Activated CD4-positive, CD25-positive, alpha-beta regulatory T cell treated with anti-CD3 and anti-CD28 coated beads, Interleukin-2, amount 50 U/mL, for 24 hours (primary cell): ENCODE data around the gene OR6N2.

Experiments used
- ATAC-seq, 2 donors: fragments of 150-1000 bp; cut with Tn5 transposase; one replicate each; pipeline ENCODE4 v1.10.0; 2021; ENCODE audit warnings: mild to moderate bottlenecking in 1 of 2, moderate library complexity in 1 of 2

OR6N2 gene, protein sequence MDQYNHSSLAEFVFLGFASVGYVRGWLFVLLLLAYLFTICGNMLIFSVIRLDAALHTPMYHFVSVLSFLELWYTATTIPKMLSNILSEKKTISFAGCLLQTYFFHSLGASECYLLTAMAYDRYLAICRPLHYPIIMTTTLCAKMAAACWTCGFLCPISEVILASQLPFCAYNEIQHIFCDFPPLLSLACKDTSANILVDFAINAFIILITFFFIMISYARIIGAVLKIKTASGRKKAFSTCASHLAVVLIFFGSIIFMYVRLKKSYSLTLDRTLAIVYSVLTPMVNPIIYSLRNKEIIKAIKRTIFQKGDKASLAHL

DNA sequence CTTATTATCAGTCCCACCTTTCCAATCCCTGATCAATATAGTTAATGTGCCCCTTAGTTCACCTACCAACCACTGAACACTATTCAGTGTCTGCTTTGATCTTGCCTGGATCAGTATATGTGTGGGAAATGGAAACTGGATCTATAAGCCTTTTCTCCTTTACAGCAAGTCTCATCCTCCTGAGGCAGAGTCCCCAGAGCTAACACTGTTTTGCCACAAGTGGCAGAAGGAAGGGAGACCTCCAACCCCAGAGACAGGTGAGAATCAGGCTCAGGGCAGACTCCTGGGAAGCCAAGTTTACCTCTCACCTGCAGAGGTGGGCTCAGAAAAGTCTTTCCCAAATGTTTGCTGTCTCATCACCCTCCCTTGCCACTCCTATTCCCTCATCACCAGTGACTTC is at the start of gene OR6N2:
Gene OR6N2 (minus strand): TSS at position 101 of the 400 bp plus-strand sequence. CDS start 3,569 bp downstream, outside the sequence.
- ATAC-seq, result no peak

DNA sequence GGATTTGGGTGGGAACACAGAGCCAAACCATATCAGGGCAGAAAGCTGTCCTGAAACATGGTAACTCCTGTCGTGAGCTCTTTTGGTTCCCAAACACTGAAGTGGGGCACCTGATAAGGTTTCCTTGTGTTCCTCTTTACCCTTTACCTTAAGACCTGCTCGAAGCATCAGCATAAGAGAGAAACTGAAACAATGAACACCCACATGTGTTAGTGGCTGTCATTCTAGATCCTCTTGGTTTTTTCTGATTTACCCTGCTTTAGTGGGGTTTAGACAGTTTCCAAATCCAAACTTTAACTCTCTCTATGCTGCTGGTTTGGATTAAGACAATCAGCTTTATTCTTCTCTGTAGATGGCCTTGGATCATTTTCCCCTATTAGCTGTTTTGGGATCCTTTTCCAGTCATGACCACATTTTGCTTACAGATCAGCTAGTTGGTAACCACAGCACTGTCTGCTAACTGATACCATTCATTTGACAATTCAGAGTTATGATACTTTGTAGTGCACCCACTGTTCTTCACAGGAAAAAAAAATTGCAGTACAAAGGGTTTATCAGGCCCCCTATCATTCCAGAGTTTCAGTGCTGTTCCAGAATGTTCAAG is 49.2 kb upstream of the OR6N2 start:
- peak; percentile 51 to 56 for ATAC-seq

DNA sequence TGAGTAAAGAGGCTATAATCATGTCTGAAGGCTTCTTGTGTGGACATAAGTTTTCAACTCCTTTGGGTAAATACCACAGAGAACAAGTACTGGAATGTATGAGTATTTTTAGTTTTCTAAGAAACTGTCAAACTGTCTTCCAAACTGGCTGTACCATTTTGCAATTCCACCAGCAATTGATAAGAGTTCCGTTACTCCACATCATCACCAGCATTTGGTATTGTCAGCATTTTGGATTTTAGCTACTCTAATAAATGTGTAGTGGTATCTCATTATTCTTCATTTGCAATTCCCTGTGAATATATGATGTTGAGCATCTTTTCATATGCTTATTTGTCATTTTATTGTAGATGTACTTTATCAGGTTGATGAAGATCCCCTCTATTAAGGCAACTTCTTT is 40.7 kb upstream of the OR6N2 start:
- ATAC-seq, result no peak

DNA sequence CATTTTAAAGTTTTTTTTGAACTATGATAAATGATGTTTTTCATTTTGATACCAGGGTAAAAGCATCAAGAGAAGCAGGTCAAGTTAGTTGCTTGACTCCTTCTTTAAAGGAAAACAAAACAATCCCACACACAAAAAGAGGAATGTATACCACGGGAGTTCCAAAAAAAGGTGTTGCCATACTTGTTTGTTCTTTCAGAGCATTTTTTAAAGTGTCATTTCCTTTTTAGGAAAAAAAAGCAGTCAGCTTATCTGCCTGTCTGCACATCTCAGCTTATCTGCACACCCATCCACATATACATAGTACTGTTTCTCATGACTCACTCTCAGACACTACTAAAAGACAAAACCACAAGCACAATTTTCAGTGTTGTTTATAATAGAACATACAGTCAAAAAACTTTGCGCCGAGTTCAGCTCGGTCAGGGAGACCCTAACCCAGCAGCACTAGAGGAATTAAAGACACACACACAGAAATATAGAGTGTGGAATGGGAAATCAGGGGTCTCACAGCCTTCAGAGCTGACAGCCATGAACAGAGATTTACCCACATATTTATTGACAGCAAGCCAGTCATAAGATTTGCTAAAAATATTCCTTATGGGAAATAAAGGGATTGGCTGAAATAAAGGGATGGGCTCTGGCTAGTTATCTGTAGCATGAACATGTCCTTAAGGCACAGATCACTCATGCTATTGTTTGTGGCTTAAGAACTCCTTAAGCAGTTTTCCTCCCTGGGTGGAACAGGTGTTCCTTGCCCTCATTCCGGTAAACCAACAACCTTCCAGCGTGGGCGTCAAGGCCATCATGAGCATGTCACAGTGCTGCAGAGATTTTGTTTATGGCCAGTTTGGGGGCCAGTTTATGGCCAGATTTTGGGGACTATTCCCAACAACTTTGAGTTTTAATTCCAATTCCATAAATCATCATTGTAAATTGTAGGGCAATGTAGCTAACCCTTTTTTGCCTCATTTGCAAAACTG is 38.7 kb upstream of the OR6N2 start:
- ATAC-seq, result peak; percentile 96 to 99

DNA sequence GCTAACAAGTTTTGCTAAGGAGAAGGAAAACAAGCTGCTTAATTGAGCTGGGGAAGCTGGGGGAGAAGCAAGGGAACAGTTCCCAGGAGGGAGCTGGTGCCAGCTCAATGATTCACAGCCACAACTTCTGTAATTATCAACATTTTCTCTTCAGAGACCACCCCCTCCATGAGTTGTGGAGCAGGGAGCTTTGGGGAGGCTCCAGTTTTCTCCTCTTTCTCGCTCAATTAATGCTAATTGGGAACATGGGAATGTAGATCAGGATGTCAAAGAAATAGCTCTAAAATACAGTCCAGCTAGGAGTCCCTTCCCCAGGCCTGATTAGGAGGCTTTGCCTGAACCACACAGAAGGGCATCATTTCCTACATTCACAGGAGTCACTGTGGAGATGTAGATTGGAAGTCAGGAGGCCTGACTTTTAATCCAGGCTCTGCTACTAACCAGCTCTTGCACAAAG is 38.0 kb upstream of the OR6N2 start:
- ATAC-seq, result no peak

DNA sequence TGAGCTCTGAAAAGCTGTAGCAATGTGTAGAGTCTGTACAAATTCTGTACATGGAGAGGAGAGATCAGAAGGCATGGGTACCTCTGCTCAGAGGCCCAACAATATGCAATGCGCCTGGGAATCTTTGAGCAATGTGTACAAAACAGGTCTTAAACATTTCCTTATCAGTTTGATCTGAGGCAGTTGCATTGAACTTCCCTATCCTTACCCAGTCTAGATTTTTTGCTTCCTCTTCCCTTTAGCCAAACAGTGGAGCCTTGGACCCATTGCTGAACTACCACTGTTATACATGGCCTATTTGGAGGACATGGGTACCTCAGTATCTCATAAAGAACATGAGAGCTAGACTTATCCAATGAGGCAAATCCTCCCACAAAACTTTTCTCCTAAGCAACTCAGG is 37.6 kb upstream of the OR6N2 start:
- ATAC-seq, result no peak

DNA sequence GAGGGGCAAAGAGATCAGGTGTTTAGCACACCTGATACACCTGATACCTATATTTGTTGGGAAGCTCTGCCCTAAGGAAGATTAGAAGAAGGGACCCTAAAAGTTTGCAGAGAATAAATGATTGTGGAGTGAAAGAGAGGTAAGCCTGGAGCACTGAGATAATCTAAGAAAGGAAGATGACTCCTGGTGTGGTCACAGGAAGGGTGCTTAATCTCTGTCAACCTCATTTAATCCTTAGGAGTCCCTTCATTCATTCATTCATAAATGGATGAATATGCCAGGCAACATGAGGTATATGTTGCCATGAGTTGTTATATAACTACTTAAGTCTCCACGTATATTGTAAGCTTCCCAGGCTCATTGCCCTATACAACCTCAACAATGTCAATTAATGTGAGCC is 34.0 kb upstream of the OR6N2 start:
- no peak for ATAC-seq

DNA sequence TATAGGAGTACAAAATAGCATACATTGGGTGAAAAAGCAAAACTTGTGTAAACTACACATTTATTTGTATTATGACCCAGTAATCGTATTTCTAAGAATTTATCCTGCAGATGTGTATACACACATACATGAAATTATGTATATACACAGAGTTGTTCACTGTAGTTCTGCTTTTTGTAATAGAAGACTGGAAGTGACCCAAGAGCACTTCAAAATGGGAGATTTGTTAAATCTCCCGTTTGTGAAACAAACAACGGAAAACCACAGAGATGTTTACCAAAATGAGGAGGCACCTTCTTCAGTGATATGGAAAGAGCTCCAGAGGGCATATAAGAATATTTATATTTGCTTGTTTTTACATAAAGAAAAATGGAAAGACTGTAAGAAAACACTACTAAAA is 32.2 kb upstream of the OR6N2 start:
- ATAC-seq, result no peak

DNA sequence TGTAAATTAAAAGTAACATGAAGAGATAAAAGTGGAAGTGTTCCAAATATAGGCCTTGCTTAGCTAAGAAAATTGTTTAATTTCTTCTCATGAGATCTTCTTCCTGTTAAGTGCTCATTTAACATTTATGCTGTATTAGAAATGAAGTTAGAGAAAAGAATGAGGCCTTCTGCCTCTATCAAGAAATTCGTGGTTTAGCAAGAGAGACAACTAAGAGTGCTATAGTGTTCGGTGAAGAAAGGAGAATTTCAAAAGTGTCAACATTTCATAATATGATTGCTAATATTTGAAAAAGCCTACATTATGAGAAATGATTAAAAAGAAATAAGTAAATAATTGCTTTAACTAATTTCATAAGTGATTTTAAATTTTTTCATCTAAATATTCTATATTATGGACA is 31.3 kb upstream of the OR6N2 start:
- no peak for ATAC-seq

DNA sequence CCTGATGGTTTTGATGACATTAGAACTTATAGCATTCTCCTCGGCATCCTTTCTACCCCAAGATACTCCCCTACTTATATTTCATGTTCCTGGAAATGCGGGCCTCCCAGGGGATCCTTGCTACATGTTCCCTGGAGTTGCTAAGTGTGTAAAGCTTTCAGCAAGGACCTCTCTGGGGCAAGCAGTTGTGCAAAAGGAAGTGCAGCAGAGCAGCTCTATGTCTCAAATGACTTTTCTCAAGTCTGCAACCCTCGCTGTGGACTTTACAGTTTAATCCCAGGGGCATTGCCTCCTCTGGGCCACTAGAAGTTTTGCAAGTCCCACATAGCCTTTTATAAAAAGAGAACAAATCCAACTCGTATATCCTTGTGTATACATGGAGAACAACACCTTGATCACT is 29.3 kb upstream of the OR6N2 start:
- no peak for ATAC-seq

DNA sequence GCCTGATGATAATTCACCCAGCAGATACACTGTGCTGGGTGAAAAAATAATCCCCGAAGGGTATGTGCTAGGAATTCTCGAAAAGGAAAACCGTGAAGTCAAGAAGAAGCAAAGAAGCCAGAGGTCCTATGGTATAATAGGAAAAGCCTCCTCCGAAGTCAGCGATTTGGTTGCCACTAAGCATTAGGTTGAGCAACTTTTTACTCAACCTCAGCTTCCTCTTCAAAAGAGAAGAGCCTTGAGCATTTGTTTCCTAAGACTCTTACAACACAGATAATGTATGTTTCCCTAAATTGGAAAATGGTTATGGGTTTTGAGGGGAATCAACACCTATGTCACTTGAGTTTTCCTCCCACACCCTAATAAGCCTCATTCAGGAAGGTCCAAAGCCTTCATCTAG is 28.9 kb upstream of the OR6N2 start:
- no peak for ATAC-seq

DNA sequence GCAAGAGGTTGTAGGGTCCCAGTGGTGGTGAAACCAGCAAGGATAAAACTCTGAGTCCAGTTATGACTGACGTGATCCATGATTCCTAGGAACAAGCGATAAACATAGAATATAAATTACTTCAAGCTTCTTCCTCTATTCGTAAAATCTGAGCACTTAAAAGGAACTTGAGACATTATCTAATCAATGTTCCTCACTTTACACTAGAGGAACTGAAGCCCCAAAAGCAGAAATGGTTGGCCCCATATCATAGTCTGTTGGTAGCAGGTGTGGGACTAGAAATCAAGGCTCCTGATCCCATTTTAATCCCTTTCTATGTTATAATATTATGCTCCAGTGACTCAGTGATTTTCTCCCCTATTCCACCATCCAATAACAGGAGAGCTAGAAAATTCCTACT is 28.3 kb upstream of the OR6N2 start:
- ATAC-seq, result no peak

DNA sequence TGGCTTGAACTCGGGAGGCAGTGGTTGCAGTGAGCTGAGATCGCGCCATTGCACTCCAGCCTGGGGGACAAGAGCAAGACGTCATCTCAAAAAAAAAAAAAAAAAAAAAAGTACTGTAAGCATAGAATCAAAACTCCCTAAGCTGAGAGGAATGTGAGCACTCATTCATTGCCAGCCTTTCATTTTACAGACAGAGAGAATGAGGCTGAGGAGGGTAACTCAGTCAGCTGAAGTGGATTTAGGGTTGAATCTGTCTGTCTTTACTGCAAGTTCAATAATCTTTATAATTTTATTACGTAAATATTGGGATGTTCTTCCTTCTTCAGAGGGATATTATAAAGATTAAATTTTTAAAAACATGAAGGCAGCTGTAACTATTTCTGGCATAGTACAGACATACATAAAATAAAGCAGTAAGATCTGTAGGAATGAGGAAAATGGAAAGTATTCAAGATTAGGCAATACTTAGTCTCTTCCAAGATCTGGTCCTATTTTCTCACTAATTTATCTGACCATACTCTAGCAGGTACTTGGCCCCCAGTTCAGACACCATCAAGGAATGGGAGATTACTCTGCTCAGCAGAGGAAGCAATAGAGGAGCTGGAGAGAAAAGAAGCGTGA is 26.0 kb upstream of the OR6N2 start:
- no peak for ATAC-seq

DNA sequence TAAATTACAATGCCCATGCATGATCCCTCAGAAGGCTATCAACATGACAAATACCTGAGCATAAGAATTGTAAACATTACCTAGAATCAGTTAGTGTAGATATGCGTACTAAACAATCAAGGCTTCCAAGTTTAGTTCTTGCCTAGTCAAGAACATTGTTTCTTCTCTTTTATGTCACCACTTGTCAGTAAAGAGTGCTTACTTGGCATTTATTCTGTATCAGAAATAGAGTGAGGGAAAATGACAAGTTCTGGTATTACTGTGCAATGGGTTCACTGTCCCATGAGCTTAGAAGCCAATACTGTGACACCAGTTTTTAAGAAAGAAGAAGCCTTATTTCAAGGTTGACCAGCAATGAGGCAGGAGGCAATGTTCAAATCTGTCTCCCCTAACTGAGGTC is 22.7 kb upstream of the OR6N2 start:
- no peak for ATAC-seq

DNA sequence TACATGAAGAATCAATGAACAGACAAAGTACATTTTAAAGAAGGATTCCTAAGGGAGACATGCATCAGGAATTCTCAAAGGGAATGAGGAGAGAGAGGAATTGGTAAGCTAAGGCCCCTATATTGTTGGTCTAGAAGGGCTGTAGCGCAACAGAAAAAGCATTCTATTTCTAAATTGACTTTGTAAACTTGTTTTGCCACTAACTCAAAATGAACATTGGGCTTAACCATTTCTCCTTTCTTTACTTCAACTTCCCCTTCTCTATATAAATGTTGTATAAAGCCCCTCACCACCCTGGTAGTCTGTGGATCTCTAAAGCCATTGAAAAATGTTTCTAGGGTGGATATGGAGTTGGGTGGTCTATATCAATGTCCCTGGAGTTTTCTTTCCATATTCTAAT is 20.4 kb upstream of the OR6N2 start:
- no peak for ATAC-seq

DNA sequence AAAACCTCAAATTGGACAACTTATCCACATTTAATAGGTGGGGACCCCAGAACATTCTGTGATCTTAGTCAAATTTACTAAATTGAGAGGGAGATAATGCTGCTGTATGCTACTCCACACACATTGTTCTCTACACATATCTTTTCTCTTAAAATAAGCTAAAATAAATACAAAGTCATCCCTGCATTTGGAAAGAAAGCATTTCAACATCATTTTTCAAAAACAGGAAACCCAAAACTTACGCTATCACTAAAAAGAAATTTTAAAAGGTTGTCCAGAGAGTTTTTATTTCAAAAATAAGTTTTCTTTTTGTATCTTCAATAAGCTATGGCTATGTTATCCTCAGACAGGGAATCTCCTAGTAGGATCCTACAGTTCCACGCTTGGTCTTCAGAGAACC is 19.5 kb upstream of the OR6N2 start:
- ATAC-seq, result no peak

DNA sequence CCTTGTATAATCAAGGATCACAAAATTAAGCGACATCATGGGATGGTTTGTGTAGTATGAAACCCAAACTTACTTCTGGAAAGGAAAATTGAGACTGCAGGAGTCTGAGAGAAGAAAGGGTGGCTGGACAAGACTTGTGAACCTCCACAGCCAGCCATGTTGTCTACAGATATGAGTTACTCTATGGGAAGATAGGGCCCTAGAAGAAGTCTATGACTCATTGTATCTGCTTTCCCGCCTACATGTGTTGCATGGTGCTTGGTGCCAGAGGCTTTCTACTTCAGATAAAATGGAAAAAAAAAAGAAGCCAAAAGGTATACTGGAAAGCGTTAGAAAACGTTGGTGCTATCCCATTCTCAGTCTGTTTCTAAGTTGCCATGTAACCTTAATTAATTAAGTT is 18.7 kb upstream of the OR6N2 start:
- peak in 1 of 2 donors; percentile 48 for ATAC-seq

DNA sequence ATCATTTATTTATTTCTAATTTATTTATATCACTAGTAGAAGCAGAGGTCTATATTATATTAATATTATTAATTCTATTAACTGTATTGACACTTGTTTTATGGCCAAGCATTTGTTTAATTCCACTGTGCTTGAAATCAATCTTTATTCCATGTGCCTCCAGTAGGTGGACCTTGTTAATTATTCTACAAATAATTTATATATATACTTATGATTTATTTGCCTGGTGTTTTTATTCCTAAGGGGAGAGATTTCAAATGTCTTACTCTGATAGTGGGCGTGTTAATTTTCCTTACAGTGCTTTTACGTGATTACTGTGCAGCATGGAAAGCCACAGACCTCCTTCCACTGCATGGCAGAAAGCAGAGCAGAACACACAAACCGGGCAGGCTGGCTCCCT is 17.5 kb upstream of the OR6N2 start:
- ATAC-seq, result no peak

DNA sequence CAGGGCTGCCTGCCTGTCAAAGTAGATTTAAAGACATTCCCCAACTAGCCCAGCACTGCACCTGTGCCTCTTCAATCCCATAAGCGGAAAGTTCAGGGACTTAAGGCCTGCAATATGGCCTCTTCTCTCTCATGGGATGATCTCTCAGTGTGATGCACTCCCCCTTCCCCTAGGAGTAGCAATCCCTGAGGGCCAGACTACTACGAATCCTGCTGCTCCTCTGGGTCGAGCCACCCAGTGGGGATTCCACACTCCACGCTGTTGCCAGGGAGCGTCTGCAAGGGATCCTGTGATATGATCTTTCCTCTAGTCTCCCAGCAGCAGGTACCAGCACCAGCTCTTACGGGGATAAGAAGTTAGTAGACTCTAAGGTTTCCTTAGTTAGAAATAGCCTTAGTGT is 13.2 kb upstream of the OR6N2 start:
- no peak for ATAC-seq

DNA sequence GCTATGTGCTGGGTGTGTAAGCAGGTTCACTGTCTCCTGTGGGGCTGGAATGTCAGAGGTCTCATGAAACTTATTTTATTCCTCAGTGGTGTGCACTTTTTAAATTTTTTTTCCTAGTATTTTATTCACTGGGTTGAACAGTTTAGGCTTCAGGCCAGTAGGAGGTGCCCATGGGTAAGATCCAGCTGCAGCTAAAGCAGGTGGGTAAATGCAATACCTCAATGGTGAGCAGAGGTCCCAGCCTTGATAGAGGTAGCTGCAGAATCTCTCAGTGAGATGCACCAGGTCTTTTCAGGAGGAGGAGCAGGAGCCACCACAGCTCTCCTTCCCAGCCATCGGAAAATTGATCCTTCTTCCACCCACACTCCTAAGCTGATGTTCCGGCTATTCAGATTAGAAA is 12.6 kb upstream of the OR6N2 start:
- ATAC-seq, result no peak

DNA sequence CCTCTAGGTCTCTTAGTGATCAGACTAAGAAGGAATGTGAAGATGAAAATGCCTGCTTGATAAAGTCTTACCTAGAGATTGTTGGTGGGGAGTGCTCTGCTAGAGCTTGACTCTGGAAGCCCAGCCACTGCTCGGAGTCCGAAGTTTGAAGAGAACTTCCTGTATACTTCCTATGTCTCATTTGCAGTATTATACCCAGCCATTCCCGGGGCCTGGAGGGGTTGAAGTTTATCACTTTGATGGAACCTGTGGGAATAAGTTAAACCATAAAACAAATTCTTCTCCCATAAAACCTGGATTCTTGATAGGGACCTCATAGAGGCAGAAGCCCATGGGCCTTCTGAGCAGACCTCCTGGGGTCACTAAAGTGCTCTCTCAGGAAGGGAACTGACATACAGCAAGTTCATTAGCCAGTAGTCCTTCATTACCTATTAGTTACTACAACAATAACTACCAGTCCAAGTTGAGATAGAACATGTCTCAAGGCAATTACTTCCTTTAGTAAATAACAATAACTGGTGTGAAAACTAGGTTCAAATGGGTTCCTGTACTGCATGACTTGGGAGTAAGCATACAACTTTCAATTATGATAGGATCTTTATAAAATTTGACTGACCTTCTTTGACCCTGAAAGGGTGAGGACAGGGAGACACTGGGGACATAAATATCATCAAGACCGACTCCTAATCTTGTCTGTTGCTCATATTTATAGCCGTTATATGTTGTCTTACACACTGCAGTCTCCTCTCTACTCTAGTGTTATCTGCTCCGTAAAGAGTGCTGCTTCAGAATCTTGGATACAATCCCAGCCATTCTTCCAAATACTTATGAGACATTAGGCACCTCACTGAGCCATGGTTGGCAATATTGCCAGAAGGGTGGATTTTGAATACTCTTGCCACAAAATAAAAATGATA is 8.8 kb downstream of the OR6N2 start, which contains the start of gene OR6N1:
Gene OR6N1 (minus strand): TSS at position 246 of the 917 bp plus-strand sequence. CDS start 5,513 bp downstream, outside the sequence.
- no peak for ATAC-seq

DNA sequence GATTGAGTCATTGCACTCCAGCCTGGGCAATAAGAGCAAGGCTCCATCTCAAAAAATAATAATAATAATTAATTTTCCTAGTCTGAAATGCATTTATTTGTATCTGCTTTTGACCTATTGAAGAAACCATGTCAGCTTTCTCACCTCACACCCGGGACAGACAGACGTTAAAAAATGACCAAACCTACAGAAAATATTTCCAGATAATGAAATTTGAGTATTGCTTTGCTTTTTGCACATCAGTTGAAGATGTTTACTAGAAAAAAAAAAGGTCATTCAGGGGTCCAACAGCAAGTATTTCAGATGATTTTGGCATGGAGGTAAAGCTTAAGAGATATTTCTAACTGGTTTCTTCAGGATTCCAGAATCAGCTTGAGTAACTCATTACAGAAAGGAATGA is 26.6 kb downstream of the OR6N2 start, which contains the start of gene OR6K6:
Gene OR6K6 (plus strand): TSS at position 301 of the 400 bp plus-strand sequence. CDS start 168 bp downstream, outside the sequence.
- ATAC-seq, result no peak
